NK-92 treated with Interleukin-12 subunit alpha and Interleukin-12 subunit beta, amount 100 ng/mL, for 24 hours (cell line): Measurements from ENCODE around the gene SERINC5.
"Not testable (repeated sequence)": the region's sequence is repeated elsewhere in the genome, so short reads cannot be mapped to it uniquely, and the experiment has no call there.

ENCODE experiments used
- DNase-seq: peaks from one replicate; lab custom pipeline; 2025; lab: John Stamatoyannopoulos, UW

Gene SERINC5

DNA sequence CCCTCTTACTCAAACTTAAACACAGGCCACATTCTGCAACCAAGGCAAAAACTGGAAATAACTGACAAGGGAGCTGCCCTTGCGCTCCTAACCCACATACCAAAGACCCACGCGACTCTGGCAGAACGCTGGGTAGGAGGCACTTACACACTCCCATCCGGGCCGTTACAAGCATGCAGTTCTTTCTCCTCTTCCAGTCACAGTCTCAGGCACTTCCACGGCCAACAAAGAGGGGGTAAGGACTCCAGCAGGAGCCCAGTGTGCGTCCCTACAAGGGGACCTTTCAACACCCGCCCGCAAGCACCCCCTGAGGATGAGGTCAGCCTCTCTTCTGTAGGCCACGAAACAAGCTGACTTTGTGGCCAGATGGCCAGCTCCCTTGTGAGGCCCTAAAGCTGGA, 57.4 kb downstream of the SERINC5 start:
- no peak for DNase-seq

DNA sequence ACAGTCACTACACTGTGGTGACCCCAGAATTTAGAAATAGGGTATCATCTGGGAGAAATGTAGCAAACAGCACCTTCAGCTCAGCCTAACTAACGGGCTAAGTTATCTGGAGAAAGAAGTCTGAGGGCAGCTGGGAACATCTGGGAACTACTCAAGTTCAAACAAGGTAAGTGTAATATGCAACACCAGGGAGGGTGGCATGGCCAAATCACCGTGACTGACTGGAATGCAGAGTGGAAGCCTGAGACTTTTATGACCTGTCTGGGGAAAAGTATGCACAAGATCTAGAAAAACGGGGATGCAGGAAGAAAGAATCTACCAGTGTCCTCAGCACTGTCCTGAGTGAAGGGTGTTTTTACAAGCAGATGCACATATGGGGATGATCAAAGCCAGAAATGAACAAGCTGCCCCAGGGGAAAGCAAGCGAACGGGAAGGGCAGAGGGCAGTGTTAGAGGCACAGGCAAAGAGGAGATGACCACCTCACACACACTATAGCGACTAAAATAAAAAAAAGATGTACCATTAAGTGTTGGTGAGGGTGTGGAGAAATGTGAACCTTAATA, 59.9 kb downstream of the SERINC5 start:
- no peak for DNase-seq

DNA sequence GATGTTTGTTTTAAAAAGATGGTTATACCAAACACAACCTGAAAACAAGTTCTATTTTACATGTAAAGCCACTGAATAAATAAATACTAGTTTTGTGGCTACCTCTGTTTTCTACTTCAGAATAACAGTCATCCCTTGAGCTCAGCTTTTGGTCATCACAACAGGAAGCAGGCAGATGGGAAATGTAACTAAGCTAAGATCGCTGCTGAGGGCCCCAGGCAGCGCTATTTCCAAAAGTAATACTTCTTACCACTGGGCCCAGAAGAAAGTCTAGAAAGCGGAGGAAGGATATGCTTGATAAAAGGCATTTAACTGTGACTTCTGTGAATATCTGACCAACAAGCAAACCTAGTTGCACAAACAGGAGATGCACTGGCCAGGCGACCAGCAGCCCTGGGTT, 61.4 kb downstream of the SERINC5 start:
- DNase-seq = no peak

DNA sequence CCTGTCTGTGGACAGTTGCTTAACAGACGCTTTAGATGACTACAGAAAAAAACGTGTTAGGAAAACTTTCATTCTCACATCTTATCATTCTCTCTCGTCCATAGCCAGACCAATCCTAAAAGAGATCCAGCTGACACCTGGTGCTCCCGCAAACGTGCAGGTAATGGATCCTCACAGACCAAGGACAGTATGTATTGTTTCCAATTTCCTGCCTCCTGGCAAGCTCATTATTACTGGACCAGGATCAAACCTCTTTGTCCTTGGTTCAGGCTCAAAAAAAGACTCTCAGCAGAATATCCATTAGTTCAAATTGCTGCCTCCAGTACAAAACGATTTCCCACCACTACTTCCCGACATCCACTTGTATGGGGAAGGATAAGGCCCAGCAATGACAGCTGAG, 62.4 kb downstream of the SERINC5 start:
- no peak for DNase-seq

DNA sequence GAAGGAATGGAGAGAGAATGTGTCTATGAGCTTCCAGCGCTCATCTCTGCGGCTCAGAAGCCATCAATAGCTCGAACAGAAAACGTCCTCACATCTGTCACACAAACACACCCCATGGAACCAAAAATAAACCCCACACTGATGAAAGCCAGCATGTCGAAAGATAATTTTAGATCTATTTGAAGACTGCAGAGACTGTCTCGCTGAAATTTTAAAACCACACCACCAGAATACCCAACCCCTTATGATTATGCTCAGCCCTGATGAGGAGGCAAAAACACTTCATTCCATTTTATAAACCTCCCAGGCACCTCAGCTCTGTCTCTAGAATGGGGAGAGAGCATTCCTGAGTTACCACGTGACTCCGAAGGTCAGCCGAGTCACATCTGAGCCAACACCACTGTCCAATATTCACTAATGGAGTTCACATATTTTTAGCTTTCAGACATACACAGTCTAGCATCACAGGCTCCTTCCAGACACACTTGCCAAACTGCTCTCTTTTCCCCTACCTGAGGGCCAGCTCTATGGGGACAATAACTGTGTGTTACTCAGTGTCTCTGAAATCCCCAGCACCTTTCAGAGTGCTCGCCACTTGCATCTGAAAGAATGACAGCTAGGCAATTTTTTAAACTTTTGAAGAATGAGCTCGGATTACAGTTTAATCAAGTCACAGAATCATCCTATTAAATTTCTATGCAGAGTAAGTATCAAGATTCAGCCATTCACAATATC, 63.2 kb downstream of the SERINC5 start:
- DNase-seq = no peak

DNA sequence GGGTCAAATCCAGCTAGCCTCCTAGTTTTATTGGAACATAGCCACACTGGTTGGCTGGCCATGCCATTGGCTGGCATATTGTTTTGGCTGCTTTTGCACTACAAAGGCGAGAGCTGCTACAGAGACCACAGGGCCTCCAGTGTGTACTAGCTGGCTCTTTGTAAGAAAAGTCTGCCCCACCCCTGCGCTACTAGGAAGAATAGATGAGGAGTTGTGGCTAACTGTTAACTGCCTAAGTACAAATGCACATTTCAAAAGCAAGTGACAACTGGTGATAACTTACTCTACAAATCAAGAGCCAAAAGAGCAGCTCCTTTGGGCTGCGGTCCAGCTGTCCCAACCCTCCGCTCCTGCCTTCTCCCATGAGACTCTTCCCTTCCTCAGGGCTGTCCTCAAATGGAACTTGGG, 63.9 kb downstream of the SERINC5 start:
- no peak for DNase-seq

DNA sequence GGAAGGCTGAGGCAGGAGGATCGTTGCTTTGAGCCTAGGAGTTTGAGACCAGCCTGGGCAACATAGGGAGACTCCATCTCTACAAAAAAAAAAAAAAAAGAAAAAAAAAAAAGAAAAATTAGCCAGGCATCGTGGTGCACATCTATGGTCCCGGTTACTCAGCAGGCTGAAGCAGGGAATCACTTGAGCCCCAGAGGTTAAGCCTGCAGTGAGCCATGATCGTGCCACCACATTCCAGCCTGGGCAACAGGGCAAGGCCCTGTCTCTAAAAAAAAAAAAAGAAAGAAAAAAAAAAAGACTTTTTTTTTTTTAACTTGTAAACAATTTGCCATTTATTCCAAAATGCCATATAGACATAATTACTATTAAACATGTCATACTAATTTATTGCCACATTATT, 64.5 kb downstream of the SERINC5 start:
- DNase-seq = no peak

DNA sequence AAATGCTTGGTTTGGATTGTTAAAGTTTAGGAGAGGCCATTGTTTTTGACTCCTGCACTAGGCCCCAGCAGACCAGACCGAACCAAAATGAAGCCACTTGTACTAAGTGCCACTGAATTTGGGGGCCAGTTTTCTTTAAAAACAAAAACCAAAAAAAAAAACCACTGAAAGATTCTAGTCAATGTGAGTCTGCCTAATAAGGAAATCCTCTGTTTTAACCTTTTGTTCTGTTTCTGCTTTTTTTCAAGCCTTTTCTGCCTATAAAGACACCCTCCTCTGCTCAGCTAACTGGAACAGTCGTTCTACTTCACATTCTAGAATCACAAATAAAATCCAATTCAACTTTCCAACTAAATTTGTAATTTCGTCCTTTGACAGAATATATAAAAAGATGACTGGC, 64.9 kb downstream of the SERINC5 start:
- no peak for DNase-seq

DNA sequence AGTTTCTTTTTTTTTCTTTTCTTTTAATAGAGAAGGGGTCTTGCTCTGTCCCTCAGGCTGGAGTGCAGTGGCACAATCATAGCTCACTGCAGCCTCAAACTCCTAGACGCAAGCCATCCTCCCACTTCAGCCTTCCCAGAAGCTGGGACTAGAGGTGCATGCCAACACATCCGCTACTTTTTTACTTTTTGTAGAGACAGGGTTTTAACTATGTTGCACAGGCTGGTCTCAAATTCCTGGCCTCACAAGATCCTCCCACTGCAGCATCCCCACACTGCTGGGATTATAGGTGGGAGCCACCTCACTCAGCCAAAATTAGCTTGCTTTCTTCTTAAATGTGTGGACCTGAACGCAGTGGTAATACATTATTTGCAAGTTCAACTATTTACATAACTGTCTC, 66.1 kb downstream of the SERINC5 start:
- DNase-seq = no peak

DNA sequence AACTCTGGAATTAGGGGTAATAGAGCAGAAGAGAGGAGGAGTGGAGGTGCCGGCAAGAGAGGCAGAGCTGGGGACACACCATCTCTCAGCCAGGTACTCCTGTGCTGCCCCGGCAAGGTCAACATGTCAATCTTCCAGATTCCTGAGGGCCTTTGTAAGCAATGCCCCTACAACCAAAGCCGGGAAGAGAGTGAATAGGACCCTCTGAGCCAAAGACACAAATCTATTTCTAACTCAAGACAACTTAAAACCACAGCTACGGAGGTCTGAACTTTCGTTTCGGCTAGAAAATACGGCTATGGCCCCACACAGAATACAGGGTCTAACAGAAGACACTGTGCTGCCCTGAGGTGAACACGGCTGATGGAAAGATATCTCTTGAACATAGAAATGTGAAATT, 66.6 kb downstream of the SERINC5 start:
- DNase-seq = no peak

DNA sequence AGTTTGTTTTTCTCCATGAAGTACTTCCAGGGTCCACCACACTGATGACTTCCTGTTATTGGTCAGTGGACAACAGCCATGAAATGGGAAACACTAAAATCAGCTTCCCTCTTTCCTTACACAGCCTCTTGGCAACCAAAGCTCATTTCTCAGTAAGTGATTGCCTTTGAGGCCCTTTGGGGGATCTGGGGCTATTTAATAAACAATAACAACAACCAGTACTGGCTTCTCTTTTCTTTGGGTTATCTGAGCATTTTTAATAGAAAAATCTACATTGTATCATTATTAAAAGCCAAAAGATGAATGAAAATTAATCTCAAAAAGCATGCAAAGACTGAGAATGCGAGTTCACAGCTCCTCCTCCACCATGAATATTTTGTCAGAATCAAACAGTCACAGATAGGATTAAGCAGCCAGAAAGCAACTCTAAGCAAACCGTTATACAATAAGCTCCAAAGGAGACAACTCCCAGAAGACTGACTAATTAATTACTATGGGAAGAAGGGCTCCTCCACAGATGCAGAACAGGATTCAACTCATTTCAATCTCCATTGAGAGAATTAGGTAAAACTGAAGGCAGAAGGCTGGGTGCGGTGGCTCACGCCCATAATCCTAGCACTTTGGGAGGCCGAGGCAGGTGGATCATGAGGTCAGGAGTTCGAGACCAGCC, 68.3 kb downstream of the SERINC5 start:
- no peak for DNase-seq

DNA sequence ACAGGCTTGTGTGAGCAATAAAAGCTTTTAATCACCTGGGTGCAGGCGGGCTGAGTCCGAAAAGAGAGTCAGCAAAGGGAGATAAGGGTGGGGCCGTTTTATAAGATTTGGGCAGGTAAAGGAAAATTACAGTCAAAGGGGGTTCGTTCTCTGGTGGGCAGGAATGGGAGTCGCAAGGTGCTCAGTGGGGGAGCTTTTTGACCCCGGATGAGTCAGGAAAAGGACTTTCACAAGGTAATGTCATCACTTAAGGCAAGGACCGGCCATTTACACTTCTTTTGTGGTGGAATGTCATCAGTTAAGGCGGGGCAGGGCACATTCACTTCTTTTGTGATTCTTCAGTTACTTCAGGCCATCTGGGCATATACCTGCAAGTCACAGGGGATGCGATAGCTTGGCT, 70.3 kb downstream of the SERINC5 start:
- not testable (repeated sequence) for DNase-seq

DNA sequence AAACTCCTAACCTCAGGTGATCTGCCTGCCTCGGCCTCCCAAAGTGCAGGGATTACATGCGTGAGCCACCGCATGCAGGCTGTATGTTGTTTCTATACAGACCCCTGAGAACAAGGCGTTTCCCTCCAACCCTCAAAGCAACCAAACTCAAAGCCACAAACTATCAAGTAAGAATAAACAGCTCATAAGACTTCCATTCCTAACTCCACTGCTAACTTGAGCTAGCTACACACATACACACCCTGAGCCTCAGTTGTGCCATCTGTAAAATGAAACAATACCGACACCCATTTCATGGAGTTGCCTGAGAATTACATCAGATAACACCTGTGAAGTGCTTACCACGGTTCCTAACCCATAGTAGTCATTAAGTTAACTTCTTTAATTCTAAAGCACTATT, 70.8 kb downstream of the SERINC5 start:
- no peak for DNase-seq

DNA sequence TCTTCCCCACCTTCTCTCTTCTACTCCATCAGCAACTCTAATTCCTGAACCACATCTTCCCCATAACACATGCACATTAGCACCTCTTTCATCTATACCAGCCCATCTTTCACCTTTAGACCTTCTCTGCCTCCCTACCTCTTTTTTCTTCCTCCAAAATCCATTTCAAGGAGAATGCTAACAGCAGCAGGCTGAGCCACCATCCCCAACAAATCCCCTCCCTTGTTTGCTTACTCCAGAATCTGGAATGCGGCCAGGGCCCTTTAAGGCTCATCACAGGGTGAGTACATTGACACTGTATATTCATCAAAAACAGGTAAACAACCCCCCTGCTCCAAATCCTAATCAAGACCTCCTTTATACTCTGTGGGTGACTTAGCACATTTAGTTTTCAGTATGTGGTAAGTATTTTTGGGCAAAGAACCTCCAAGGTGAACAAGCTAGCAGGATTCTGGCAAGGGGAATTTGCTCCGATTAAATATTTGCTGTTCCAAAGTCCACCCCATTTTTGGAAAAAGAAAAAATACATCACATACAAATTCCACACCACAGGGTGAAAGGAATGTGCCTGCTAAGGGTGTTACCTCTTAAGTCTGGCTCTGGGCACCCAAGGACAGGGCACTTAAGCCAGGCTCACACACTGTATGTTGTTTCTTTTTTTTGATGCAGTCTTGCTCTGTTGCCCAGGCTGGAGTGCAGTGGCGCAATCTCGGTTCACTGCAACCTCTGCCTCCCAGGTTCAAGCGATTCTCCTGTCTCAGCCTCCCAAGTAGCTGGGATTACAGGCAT, 71.4 kb downstream of the SERINC5 start:
- no peak for DNase-seq

DNA sequence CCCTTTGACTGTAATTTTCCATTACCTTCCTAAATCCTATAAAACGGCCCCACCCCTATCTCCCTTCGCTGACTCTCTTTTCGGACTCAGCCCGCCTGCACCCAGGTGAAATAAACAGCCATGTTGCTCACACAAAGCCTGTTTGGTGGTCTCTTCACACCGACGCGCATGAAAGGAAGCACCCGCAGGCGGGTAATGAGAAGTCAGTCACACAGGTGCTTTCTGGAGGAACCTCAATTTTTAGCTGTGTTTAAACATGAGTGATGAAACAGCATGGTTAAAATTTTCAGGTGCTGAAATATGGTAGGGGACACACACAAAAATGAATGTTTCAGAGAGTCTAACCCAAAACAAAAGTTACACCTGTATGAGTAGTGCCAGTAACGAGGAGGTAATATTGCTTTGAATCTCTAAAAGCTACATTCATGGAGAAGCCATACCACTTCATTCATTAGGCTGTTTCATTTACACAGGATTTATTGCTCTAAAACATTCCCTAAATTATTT, 72.1 kb downstream of the SERINC5 start:
- DNase-seq = not testable (repeated sequence)

DNA sequence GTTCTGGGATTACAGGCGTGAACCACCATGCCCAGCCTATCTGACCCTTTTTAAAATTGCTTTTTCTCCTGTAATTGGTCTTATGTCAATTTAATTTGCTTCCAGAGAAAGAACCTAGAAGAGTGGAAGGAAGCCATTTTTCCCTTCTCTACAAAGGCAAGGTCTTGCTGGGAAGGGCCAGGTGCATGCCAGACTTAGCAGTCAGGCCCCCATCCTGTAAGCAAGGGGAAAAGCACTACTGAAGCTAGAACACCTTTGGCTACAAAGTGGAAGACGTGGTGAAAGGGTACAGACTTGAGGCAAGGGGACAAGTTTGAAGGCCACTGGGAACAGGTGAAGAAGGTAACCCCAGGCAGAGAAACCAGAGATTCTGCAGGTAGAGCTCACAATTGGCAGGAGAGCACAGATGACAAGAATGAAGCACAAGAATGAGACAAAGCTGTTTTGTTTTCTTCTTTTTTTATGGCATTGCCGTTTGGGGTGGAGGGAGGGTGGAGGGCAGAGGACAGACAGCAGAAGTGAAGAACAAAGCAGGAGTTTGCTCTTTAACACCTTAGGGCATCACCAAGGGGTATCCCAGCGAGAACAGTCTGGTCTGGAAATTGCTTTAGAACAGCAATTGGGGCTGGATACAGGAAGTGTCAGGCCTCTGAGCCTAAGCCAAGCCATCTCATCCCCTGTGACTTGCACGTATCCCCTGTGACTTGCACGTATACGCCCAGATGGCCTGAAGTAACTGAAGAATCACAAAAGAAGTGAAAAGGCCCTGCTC, 72.9 kb downstream of the SERINC5 start:
- no peak for DNase-seq

DNA sequence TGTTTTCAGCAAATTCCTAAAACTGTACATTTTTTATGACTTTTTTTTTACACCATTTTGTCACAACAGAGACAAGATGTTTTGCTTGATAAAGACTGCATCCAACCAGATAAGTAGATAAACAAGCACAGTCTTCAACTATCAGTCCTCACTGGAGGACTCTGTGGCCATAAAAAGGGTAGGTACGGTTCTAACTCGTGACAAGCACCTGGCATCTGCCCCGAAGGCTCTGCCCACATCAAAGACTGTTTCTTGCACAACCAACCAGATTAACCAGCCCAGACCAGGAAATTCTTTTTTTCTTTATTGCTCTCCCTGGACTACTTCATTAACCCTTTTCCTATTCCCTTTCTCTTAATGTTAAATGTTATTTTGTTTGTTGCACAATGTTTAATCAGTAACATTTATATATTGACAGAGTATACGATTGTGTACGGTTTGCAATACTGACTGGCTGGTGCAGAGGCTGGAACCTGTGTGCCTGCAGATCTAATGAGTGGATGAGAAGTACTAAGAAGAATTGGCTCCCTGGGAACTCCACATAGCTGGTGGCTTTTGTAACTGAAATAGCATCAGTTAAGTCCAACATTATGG, 74.1 kb downstream of the SERINC5 start:
- no peak for DNase-seq

DNA sequence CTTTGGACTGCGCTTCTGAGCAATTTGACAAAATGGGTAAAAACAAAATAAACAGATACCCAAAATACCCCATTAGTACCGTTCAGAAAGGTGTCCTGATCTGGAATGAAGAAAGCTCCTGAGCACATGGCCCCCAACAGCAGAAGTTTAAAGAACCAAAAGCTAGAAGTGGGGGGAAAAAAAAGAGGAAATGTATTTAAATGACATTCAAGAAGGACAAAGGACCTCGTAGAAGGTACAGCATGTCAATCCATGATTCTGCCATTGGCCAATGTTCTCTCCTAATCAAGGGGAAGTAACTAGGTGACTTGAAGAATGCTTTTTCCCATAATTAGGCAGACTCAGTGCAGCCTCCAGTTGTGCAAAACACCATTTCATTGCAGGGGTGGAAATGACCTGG, 78.6 kb downstream of the SERINC5 start:
- DNase-seq = no peak

DNA sequence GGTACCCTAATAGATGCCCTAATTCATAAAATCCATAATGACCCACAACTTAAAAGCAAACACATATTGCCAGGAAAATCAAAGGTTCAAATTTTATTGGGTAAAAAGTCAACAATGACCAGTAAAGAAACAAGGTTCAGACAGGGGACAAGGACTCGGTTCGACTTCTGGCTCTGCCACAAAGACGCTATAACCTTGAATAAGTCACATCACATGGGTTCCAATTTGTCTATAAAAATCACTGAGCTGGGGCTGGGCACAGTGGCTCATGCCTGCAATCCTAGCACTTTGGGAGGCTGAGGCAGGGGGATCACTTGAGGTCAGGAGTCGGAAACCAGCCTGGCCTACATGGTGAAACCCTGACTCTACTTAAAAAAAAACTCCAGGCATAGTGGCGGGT, 80.5 kb downstream of the SERINC5 start:
- no peak for DNase-seq

DNA sequence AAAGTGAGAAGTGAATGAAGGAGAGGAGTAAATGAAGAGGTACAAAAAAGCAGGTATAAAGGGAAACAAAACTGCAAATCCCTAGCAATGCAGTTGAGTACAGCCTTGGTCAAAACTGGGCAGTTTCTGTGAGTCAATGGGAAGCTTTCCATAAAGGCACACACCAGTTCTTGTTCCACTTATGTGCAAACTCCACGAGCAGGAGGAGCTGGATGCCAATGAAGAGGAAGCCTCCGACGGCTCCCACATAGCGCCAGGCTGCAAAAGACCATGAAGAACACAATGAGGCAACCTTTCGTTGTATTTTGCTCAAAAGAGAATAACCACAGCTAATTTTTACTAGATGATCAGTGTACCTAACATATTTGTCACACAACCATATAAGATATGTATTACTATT, 81.1 kb downstream of the SERINC5 start:
- DNase-seq = no peak

DNA sequence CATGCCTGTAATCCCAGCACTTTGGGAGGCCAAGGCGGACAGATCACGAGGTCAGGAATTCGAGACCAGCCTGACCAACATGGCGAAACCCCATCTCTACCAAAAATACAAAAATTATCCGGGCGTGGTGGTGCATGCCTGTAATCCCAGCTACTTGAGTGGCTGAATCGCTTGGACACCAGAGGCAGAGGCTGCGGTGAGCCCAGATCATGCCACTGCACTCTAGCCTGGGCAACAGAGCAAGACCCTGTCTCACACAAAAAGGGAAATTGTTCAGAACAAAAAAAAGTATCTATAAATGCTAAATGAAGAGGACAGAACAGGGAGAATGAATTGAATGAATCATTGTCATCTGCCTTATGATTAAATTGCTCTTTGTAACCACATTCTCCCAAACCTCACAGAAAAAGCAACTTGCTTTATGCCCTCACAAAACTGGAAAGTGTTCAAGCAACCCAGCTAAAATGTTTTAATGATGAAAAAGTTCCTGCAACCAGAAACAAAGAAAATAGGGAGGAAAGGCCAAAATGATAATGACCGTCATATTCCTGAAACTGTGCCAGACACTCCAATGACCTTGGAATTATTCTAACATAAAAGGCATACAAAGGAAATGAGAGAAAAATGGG, 83.7 kb downstream of the SERINC5 start:
- DNase-seq = no peak
